ENCODE measurements around the gene CCDC71.

- TF ChIP-seq CTCF (IDR thresholded peaks at IDR 0.05) (no peak), POLR2A (IDR thresholded peaks at IDR 0.05) (no peak)
Observed at GRCh38 chr3:49161197-49161596, 4.9 kb downstream of the CCDC71 start.
